Kidney epithelial cell (primary cell): Measurements from ENCODE around the gene FBXO44. TPM values are rescaled to one million over a fixed set of nuclear protein-coding genes. Genes with fewer than 3 reads are reported as not detected.

Experiments
- DNase-seq: peaks from one replicate; pipeline ENCODE4 v3.0.0-alpha.2; 2010; ENCODE audit warnings: low read depth
- H3K27me3 ChIP-seq: 2 replicates; pipeline ENCODE4 v1.6.0; 2011; ENCODE audit warnings: low read length; ENCODE audit not compliant: control insufficient read depth, insufficient read depth
- H3K36me3 ChIP-seq: 2 replicates; pipeline ENCODE4 v1.5.1; 2011; ENCODE audit warnings: low read length; ENCODE audit not compliant: control insufficient read depth, insufficient read depth
- H3K4me3 ChIP-seq: 2 replicates; pipeline ENCODE4 v1.5.1; 2011; ENCODE audit warnings: low read depth, mild to moderate bottlenecking, control low read depth, low read length
- total RNA-seq: library from RNA; depleted of rRNA; stranded (reverse); fragments of >200 nt; gene quantifications from 2 replicates; pipeline ENCODE4 v1.2.3, GENCODE V29; 2015
- TF ChIP-seq, protein P1 (sequence below): IDR thresholded peaks from 2 replicates; pipeline ENCODE4 v1.5.1; 2011; ENCODE audit warnings: mild to moderate bottlenecking, moderate library complexity, low read length, control low read depth, inconsistent platforms; ENCODE audit not compliant: insufficient read depth, poor library complexity, severe bottlenecking

Gene FBXO44
- total RNA-seq, 1 donor from 2014 or later: 14.4 TPM

DNA sequence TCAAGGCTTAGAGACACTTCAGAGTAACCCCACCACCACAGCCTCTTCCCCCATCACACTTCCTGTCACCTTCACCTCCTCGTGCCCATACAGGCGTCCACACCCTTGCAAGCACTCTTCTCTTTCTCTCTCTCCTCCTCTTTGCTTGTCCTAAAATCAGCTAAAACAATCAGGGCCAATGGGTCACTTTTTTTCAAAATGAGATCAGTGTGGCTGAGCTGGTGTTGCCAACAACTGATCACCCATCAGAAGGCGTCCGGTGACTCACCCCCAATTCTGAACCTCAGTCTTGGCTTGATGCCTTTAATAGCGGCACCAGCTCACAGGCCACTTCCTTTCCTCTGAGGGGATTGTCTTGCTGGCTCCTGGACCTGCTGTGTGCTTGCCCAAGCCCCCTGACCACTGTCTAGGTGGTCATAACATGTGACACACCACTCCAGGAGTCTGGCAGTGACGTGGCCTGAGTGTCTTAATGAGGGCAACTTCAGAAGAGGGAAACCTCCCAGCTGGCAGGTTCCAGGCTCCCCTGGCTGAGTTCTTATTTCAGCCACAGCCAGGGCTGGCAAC, 38.4 kb downstream of the FBXO44 start:
- H3K36me3 ChIP-seq: no peaks in the 10 kb centered on the region
- TF ChIP-seq, protein P1, sequence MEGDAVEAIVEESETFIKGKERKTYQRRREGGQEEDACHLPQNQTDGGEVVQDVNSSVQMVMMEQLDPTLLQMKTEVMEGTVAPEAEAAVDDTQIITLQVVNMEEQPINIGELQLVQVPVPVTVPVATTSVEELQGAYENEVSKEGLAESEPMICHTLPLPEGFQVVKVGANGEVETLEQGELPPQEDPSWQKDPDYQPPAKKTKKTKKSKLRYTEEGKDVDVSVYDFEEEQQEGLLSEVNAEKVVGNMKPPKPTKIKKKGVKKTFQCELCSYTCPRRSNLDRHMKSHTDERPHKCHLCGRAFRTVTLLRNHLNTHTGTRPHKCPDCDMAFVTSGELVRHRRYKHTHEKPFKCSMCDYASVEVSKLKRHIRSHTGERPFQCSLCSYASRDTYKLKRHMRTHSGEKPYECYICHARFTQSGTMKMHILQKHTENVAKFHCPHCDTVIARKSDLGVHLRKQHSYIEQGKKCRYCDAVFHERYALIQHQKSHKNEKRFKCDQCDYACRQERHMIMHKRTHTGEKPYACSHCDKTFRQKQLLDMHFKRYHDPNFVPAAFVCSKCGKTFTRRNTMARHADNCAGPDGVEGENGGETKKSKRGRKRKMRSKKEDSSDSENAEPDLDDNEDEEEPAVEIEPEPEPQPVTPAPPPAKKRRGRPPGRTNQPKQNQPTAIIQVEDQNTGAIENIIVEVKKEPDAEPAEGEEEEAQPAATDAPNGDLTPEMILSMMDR: no peak
- peaks cover 56% of the 10 kb centered on the region for H3K27me3 ChIP-seq
- DNase-seq: peak; percentile 61
- no peak overlapping the region for H3K4me3 ChIP-seq

DNA sequence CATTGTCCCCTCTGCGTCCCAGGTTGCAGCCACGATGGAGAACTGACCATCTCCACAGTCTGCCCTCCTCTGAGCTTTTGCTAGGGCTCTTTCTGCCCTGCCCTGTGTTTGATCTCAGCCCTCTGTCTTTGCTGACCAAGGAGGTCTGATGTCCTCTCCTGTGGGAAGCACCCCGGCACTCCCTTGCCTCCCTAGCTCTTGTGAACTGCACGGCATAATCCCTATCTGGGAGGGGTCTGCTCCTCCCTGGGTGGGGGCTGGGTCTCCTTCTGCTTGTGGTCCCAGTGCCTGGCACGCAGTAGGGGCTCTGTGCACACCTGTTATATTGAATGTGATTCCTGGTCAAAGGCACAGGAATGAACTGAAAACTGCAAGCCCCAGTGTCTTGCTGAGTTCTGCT, 39.2 kb downstream of the FBXO44 start:
- Histone ChIP-seq H3K4me3 (no peak overlapping the region), H3K27me3 (peaks cover 54% of the 10 kb centered on the region), H3K36me3 (no peaks in the 10 kb centered on the region)
- TF ChIP-seq, protein P1: no peak
- no peak for DNase-seq

DNA sequence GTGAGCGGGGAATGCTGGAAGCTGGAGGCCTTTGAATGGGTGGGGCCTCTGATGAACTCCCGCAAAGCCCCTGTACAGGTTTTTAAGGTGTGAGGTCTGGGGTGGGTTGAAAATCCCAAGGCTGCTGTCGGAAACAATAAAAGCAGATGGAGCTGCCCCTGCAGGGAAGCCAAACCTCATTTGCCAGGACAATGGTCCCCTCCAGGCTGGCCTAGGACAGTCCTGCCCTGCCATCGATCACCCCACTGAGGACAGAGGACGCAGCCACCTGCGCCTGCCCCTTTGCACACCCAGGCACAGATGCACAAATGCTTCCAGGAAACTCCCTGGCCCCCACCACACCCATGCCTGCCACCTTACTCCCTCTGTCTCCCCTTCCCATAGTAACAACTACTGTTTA, 41.2 kb downstream of the FBXO44 start:
- no peak overlapping the region for H3K4me3 ChIP-seq
- H3K36me3 ChIP-seq: no peaks in the 10 kb centered on the region
- TF ChIP-seq, protein P1: no peak
- peaks cover 47% of the 10 kb centered on the region for H3K27me3 ChIP-seq
- DNase-seq: no peak

DNA sequence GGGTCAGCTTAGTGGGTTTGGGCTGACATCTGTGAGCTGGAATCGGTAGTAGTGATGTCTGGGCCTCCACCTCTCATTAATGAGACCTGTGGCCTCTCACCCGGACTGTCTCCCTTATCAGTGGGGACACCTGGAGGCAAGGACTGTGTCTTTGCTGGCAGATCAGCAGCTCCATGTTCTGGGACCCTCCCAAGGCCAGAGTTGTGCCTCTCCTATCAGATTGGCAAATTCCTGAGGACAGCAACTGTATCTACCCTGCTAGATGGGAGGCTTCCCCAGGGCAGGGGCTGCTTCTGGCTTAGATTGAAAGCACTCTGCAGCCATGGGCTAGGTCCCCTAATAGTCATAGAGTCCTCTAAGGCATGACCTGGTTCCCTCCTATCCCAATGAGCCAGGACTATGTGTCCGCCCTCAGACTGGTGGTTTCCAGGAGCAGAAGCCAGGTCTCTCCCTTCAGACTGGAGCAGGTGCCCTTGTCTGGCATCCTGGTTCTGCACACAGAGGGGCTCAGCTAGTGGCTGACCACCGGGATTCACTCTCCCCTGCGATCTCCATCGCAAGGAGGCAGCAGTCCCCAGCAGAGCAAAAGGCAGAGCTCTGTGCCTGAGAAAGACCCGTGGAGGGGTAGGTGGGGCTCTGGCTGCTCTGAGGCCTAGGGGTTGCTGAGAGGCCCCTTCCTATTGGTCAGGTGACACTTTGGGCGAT, 42.7 kb downstream of the FBXO44 start:
- TF ChIP-seq, protein P1: no peak
- Histone ChIP-seq H3K27me3 (peaks cover 48% of the 10 kb centered on the region), H3K4me3 (no peak overlapping the region), H3K36me3 (no peaks in the 10 kb centered on the region)
- no peak for DNase-seq

DNA sequence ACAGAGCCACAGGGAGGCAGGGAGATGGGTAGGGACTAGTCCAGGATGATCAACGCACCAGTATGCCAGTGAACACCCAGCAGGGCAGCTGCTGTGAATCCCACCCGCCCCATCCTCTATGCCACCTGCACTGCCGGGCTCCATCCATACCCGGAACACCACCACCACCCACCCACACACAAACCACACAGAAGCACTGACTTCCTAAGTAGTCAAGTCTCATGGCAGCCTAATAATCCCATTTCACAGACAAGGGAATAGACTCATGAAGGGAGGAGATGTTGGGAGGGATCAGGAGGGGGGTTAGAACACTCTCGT, 43.2 kb downstream of the FBXO44 start:
- H3K27me3 ChIP-seq: peaks cover 43% of the 10 kb centered on the region
- no peak overlapping the region for H3K4me3 ChIP-seq
- TF ChIP-seq, protein P1: no peak
- H3K36me3 ChIP-seq: no peaks in the 10 kb centered on the region
- no peak for DNase-seq
